ENCODE measurements around the gene VEZF1. TPM values are rescaled to one million over a fixed set of nuclear protein-coding genes. Genes with fewer than 3 reads are reported as not detected.
A peak's percentile ranks its signal among the peaks of the same experiment; 100 is the strongest.

VEZF1 gene
- total and polyA plus RNA-seq, 2 of the 4 experiments (the other 2 are of a cell fraction), result 21.1 to 42.1 TPM

DNA sequence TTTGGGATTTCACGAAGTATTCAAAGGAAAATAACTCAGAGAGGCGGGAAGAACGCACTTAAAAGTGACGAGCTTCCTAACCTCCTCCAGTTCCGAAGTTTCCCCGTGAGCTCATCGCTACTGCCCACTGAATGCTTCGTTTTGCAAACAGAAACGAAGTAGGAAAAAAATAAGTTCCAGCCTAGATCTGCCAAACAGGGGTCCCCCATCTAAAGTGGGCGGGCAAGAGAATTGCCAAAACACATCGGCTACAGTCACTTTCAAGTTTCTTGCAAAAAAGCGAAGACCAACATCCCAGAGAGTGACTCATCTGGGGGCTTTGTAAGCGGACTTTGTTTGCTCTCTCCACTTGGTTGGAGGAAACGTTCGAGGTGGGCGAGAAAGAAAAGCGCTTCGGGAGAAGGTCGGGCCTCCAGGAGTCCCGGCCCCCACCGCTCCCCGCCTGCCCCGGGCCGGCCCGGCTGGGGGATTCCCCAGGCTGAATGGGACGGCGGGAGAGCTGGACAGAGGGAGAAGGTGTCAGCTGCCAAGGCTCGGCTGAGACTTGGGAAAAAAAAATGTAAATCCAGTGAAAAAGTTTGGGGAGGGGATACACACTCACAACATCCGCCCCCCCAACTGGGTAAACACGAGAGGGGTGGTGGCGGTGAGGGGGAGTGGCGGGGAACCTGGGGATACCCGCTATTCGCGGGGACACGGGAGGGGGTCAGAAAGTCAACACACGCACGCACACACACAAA, 1.0 kb downstream of the VEZF1 start:
- Histone ChIP-seq H3K36me3 (ENCODE audit: control insufficient read depth, insufficient read depth, low read length) (peaks cover 11% of the 10 kb centered on the region), H4K91ac (ENCODE audit: insufficient read depth, low read depth, low read length) (peak overlapping the region; percentile 95), H4K5ac (ENCODE audit: low read depth, low read length) (peak overlapping the region; percentile 94), H3K4me2 (ENCODE audit: low read depth, low read length) (peak overlapping the region; percentile 89), H3K9me3 (ENCODE audit: control insufficient read depth, insufficient read depth, low read length) (no peaks in the 10 kb centered on the region), H3K56ac (ENCODE audit: extremely low read depth, insufficient read depth, low read length) (peak overlapping the region; percentile 92), H3K18ac (ENCODE audit: low read depth, low read length) (peak overlapping the region; percentile 94), H2AFZ (replicated peaks; ENCODE audit: low read length, poor library complexity) (peak overlapping the region; percentile 80), H3K4me3 (ENCODE audit: insufficient read depth, low read depth, low read length) (peak overlapping the region; percentile 99), H3K4me1 (ENCODE audit: control insufficient read depth, insufficient read depth, low read length) (peaks cover 28% of the 10 kb centered on the region), H2BK5ac (ENCODE audit: low read depth, low read length, poor library complexity, severe bottlenecking) (peak overlapping the region; percentile 90), H3K4ac (ENCODE audit: low read depth, low read length) (peak overlapping the region; percentile 97), H3K79me1 (ENCODE audit: low read depth in 1 of 2, low read length in 2 of 2) (peaks cover 16 to 66% of the 10 kb centered on the region in 2 experiments; a peak in 3 of 4 replicates), H2AK9ac (replicated peaks; ENCODE audit: low read depth, low read length, poor library complexity) (peak overlapping the region; percentile 98), H3K23ac (ENCODE audit: low read depth, low read length) (peak overlapping the region; percentile 99), H3K27ac (ENCODE audit: insufficient read depth, low read length) (peak overlapping the region; percentile 90), H2BK120ac (ENCODE audit: low read depth, low read length) (peak overlapping the region; percentile 83), H4K20me1 (ENCODE audit: insufficient read depth, low read length) (peaks cover 38% of the 10 kb centered on the region), H3K9me1 (ENCODE audit: insufficient read depth, low read length) (peaks cover 9% of the 10 kb centered on the region), H2AK5ac (ENCODE audit: low read depth, low read length) (peak overlapping the region; percentile 92), H3K9ac (ENCODE audit: low read depth, low read length) (peak overlapping the region; percentile 97), H4K8ac (ENCODE audit: low read depth in 2 of 2, low read length in 2 of 2) (peak overlapping the region; percentile 90), H3K27me3 (ENCODE audit: control insufficient read depth, insufficient read depth, low read length) (no peaks in the 10 kb centered on the region), H3K14ac (replicated peaks; ENCODE audit: low read depth, low read length) (peak overlapping the region; percentile 98), H2BK20ac (ENCODE audit: low read depth, low read length) (peak overlapping the region; percentile 40; the same call in 1 of the 2 replicates), H2BK15ac (ENCODE audit: low read depth, low read length) (0 out of 3 replicates have a peak overlapping the region, but pooled peaks have one; percentile 24)
- no TSS peak for BruUV-seq (replicated peaks)
- dilution Hi-C loops (cut with HindIII; ENCODE audit: low sequenced_read_pairs, unreplicated experiment), result loop anchor here (25.0 kb wide), 1 partner anchor 125 kb away; the partner anchor contains the start of gene MRPS23
- POLR2A ChIA-PET (ENCODE audit: unreplicated experiment), result interaction anchor here (0.6 to 1.5 kb wide), 4 partner anchors 56 to 118 kb away, joined by 3 to 7 read pairs (median 4); no protein-coding TSS in a partner anchor
- DNase-seq (peak; percentile 91), ATAC-seq (ENCODE audit: low read depth) (peak; percentile 18)
- WGBS, 2 experiments (ENCODE audit: extremely low coverage in 2 of 2, insufficient read length in 1 of 2), result 20% methylated on average over 1 of the region's 38 CpGs; no CpG with 5 or more reads in 1 of the 2 experiments
- in situ Hi-C loops (cut with MboI; ENCODE audit: low sequenced_read_pairs), result no loop called here
- CTCF ChIA-PET, result interaction anchor here (0.6 to 1.6 kb wide), 6 partner anchors 8 to 128 kb away, joined by 3 to 6 read pairs (median 3); no protein-coding TSS in a partner anchor
- intact Hi-C loops (cut with micrococcal nuclease), result loop anchor here (1.0 to 2.0 kb wide), 4 partner anchors 38 to 128 kb away; no protein-coding TSS in a partner anchor
- TF ChIP-seq RAD21 (IDR thresholded peaks at IDR 0.05; ENCODE audit: low read length), result no peak
- peak; percentile 68; the same call in 1 of the 2 replicates for TF ChIP-seq FOS (IDR thresholded peaks at IDR 0.05; ENCODE audit: low read depth, low read length)
- peak; percentile 1; the same call in 1 of the 2 replicates for TF ChIP-seq SMC3 (IDR thresholded peaks at IDR 0.05; ENCODE audit: low read depth, low read length)
- no peak; the same call in 1 of the 2 replicates for TF ChIP-seq BHLHE40 (IDR thresholded peaks at IDR 0.05; ENCODE audit: low read depth, low read length)
- TF ChIP-seq, protein P1, sequence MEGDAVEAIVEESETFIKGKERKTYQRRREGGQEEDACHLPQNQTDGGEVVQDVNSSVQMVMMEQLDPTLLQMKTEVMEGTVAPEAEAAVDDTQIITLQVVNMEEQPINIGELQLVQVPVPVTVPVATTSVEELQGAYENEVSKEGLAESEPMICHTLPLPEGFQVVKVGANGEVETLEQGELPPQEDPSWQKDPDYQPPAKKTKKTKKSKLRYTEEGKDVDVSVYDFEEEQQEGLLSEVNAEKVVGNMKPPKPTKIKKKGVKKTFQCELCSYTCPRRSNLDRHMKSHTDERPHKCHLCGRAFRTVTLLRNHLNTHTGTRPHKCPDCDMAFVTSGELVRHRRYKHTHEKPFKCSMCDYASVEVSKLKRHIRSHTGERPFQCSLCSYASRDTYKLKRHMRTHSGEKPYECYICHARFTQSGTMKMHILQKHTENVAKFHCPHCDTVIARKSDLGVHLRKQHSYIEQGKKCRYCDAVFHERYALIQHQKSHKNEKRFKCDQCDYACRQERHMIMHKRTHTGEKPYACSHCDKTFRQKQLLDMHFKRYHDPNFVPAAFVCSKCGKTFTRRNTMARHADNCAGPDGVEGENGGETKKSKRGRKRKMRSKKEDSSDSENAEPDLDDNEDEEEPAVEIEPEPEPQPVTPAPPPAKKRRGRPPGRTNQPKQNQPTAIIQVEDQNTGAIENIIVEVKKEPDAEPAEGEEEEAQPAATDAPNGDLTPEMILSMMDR (conservative IDR thresholded peaks at IDR 0.05; ENCODE audit: low read depth, low read length), result no peak
- no peak for TF ChIP-seq RCOR1 (IDR thresholded peaks at IDR 0.05; ENCODE audit: insufficient replicate concordance, low read length)
- no peak for TF ChIP-seq MXI1 (IDR thresholded peaks at IDR 0.05; ENCODE audit: borderline replicate concordance, low read depth, low read length)
- no peak; the same call in 1 of the 2 replicates for TF ChIP-seq CEBPB (IDR thresholded peaks at IDR 0.05; ENCODE audit: low read depth, low read length)
- TF ChIP-seq POLR2A (IDR thresholded peaks at IDR 0.05; ENCODE audit: low read depth, low read length), result peak; percentile 55; the same call in 1 of the 2 replicates
- TF ChIP-seq, protein P2, sequence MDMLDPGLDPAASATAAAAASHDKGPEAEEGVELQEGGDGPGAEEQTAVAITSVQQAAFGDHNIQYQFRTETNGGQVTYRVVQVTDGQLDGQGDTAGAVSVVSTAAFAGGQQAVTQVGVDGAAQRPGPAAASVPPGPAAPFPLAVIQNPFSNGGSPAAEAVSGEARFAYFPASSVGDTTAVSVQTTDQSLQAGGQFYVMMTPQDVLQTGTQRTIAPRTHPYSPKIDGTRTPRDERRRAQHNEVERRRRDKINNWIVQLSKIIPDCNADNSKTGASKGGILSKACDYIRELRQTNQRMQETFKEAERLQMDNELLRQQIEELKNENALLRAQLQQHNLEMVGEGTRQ (IDR thresholded peaks at IDR 0.05; ENCODE audit: low read depth, low read length), result no peak
- TF ChIP-seq MAZ (IDR thresholded peaks at IDR 0.05; ENCODE audit: borderline replicate concordance, low read depth, low read length), result peak; percentile 79
- no peak; the same call in 1 of the 2 replicates for TF ChIP-seq CHD1 (IDR thresholded peaks at IDR 0.05; ENCODE audit: low read depth, low read length)
- TF ChIP-seq RFX5 (IDR thresholded peaks at IDR 0.05; ENCODE audit: low read depth, low read length), result no peak
